ENCODE data around the gene ING4. TPM values are rescaled to one million over a fixed set of nuclear protein-coding genes. Genes with fewer than 3 reads are reported as not detected.

ING4 gene
- total RNA-seq, 1 donor from 2014 or later, result 15.3 TPM

DNA sequence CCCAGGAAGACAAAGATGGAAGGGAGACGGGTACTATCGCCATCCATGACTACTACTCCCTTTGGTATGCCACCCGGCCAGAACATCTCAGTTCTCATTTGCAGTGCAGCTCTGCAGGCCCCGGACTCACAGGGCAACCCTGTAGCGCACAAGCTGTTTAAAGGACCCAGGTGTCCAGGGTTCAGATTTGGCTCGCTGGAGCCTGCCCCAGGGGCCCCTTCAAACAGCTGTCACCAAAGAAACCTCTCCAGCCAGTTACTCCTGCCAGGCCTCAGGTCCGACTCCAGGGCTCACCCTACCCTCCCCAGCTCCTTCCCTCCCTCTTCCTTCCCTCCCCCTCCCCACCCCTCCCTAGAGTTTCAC is 50.3 kb downstream of the ING4 start:
- TF ChIP-seq, protein P1, sequence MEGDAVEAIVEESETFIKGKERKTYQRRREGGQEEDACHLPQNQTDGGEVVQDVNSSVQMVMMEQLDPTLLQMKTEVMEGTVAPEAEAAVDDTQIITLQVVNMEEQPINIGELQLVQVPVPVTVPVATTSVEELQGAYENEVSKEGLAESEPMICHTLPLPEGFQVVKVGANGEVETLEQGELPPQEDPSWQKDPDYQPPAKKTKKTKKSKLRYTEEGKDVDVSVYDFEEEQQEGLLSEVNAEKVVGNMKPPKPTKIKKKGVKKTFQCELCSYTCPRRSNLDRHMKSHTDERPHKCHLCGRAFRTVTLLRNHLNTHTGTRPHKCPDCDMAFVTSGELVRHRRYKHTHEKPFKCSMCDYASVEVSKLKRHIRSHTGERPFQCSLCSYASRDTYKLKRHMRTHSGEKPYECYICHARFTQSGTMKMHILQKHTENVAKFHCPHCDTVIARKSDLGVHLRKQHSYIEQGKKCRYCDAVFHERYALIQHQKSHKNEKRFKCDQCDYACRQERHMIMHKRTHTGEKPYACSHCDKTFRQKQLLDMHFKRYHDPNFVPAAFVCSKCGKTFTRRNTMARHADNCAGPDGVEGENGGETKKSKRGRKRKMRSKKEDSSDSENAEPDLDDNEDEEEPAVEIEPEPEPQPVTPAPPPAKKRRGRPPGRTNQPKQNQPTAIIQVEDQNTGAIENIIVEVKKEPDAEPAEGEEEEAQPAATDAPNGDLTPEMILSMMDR (IDR thresholded peaks at IDR 0.05; ENCODE audit: insufficient read depth, low read length, severe bottlenecking), result no peak
- no peak for FAIRE-seq
- DNase-seq (ENCODE audit: low read depth), result no peak
- H3K27me3 ChIP-seq (ENCODE audit: control insufficient read depth, insufficient read depth, low read length), result no peaks in the 10 kb centered on the region
- H3K4me3 ChIP-seq (ENCODE audit: low read depth, low read length), result no peak overlapping the region
- H3K36me3 ChIP-seq (ENCODE audit: control insufficient read depth, insufficient read depth, low read length), result no peaks in the 10 kb centered on the region

DNA sequence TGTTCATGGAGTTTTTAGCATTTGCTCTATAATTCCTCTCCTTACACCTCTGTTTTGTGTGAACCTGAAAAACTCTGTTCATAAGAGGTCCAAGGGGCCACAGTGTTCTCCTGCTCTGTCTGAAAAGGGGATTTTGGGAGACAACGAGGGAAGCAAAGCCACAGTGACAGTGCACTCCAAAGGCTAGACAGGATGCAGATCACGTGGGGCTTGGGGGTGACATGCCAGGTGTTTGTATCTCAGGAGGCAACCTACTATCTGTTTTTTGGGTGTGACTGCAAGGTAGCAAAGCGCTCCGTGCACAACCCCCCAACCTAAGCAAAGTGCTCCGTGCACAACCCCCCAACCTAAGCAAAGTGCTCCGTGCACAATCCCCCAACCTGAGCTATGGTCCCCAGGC is 50.7 kb downstream of the ING4 start:
- no peak for FAIRE-seq
- Histone ChIP-seq H3K27me3 (ENCODE audit: control insufficient read depth, insufficient read depth, low read length) (no peaks in the 10 kb centered on the region), H3K36me3 (ENCODE audit: control insufficient read depth, insufficient read depth, low read length) (no peaks in the 10 kb centered on the region), H3K4me3 (ENCODE audit: low read depth, low read length) (no peak overlapping the region)
- TF ChIP-seq, protein P1 (IDR thresholded peaks at IDR 0.05; ENCODE audit: insufficient read depth, low read length, severe bottlenecking), result no peak
- no peak for DNase-seq (ENCODE audit: low read depth)

DNA sequence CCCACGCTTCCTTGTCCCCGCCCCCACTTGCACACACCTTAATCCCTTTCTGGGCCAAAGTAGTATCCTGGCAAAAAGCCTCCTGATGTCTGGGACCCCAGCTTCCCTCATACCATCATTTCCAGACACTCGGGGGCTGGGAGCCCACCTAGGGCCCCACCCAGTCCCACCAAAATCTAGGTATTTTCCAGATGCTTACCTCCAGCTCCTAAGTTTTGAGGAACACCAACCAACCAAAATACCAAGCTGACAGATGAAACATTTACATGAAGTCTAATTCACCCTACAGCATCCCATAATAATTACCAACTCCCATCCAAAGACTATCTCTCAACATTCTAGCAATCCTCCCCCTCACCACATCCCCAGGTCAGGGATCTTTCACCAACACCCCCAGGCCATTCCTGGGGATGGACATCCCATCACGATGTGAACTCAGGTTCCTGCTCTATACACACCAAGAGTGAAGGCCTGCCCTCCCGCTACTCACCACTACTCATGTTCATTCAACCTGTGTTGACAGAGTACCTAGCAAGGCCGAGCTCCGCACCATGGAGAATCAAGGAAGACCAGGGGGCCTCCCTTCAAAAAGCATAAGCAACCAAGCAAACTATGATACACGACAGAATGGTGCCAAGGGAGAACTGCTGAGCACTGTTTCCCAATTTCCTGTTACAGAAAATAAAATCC is 54.2 kb downstream of the ING4 start:
- TF ChIP-seq, protein P1 (IDR thresholded peaks at IDR 0.05; ENCODE audit: insufficient read depth, low read length, severe bottlenecking), result no peak
- no peak for FAIRE-seq
- Histone ChIP-seq H3K4me3 (ENCODE audit: low read depth, low read length) (no peak overlapping the region), H3K36me3 (ENCODE audit: control insufficient read depth, insufficient read depth, low read length) (no peaks in the 10 kb centered on the region), H3K27me3 (ENCODE audit: control insufficient read depth, insufficient read depth, low read length) (no peaks in the 10 kb centered on the region)
- DNase-seq (ENCODE audit: low read depth), result no peak

DNA sequence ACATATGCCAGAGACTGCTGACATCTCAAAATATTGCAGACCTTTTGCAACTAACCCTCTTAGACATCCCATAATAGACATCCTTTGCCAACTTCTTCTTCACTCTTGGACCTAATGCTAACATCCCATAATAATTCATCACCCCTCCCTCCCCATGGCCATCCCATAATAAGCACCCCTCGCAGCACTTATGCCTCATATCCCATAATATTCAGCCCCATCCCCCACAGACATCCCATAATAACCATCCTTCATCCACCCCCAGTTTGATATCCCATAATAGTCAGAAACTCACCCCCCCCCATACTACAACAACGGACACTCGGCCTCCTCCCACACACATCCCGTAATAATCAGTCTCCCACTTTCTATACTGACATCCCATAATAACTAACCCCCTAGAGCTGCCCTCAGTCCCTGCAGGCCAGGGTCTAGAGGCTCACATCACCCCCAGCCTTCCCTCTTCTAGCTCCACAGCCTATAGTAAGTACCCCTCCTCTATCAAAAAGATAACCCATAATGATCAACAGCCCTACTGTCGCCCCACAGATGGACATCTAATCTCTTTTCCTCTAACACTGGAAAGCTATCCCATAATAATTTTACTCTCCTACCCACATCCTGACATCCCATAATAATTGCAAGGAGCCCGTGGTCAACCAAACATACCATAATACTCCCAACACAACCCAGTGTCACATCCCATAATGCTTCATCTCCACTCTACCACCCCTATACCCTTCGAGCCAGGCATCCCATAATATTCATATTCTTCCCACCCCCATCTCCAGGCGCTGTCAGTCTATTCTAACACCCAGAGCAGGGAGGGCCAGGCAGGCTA is 54.9 kb downstream of the ING4 start:
- peaks cover 3% of the 10 kb centered on the region for H3K36me3 ChIP-seq (ENCODE audit: control insufficient read depth, insufficient read depth, low read length)
- DNase-seq (ENCODE audit: low read depth) (peak; percentile 83), FAIRE-seq (no peak)
- no peaks in the 10 kb centered on the region for H3K27me3 ChIP-seq (ENCODE audit: control insufficient read depth, insufficient read depth, low read length)
- TF ChIP-seq, protein P1 (IDR thresholded peaks at IDR 0.05; ENCODE audit: insufficient read depth, low read length, severe bottlenecking), result no peak
- peak overlapping the region; percentile 10 for H3K4me3 ChIP-seq (ENCODE audit: low read depth, low read length)

DNA sequence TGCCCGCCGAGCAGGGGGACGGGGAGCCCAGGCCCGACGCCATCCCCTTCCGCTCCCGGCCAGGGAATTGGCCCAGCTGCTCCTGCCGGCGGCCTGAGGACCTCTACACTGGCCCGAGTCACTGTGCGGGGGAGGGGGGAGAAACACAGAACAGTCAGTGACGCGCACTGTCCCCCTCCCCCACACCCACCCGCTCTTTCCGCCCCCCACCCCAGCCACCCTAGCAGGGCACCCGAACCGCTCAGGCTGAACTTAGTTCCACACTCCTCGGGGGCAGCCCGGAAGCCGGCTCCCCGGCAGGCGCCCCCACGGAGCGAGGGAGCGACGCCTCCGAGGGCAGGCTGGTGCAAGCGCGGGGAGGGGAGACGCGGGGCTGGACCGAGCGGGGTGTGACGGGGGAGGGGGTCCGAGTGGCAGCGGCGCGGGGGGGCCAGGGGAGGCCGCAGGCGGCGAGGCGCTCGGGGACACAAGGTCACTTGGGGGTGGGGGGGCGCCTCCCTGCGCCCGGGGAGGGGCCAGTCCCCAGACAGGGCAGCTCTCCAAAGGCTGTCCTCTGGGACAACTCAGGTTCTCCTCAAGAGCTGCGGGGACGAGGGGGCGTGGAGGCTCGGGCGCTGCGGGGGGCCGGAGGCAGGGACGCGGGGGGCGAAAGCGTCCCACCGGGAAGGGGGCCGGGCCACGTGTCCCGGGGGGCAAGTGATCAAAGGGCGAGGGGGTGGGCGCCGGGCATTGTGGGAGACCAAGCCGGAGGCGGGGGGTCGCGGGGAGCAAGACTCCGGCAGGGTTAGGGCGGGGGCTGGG is 56.4 kb downstream of the ING4 start:
- DNase-seq (ENCODE audit: low read depth) (no peak), FAIRE-seq (no peak)
- Histone ChIP-seq H3K4me3 (ENCODE audit: low read depth, low read length) (peak overlapping the region; percentile 92), H3K36me3 (ENCODE audit: control insufficient read depth, insufficient read depth, low read length) (peaks cover 12% of the 10 kb centered on the region), H3K27me3 (ENCODE audit: control insufficient read depth, insufficient read depth, low read length) (no peaks in the 10 kb centered on the region)
- TF ChIP-seq, protein P1 (IDR thresholded peaks at IDR 0.05; ENCODE audit: insufficient read depth, low read length, severe bottlenecking), result no peak

Data from bronchial epithelial cell (primary cell).